ENCODE measurements around the gene TEF.
A peak's percentile ranks its signal among the peaks of the same experiment; 100 is the strongest.

The TEF gene, protein sequence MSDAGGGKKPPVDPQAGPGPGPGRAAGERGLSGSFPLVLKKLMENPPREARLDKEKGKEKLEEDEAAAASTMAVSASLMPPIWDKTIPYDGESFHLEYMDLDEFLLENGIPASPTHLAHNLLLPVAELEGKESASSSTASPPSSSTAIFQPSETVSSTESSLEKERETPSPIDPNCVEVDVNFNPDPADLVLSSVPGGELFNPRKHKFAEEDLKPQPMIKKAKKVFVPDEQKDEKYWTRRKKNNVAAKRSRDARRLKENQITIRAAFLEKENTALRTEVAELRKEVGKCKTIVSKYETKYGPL

DNA sequence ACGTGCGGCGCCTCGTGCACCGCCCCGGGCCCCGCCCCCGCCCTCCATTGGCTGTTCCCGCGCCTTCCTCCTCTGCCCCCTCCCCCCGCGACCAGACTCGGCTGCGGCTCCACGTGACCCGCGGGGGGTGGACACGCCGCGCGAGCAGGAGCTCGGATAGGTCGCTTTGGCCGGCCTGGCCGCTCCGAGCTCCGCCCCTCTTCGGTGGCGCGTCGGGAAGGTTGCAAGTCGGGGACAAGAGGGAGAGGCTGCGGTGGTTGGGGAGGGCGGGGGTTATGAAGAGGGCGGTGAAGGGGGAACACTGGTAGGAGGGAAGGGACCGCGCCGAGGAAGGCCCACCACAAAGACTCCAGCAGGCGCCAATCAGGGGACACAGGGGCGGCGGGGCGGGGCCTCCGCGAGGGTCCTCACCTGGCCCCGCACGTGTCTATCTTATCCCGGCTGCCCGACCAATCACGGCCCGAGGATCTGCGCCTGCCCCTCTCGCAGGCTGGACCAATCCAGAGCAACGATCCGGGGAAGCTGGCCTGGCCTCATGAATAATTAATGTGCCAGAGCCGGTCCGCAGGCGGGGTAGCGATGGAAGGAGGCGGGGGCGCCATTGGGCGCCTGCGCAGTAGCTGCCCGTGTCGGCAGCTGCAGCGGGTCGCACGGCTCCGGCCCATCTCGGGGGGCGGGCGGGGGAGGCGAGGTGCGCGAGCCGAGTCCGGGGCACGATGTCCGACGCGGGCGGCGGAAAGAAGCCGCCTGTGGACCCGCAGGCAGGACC is at the start of gene TEF:
TSS of gene TEF (plus strand) at position 614 of the 769 bp plus-strand sequence. CDS start at position 717, 103 bp downstream.
- peak; percentile 91 for DNase-seq (ENCODE audit: low read depth)

DNA sequence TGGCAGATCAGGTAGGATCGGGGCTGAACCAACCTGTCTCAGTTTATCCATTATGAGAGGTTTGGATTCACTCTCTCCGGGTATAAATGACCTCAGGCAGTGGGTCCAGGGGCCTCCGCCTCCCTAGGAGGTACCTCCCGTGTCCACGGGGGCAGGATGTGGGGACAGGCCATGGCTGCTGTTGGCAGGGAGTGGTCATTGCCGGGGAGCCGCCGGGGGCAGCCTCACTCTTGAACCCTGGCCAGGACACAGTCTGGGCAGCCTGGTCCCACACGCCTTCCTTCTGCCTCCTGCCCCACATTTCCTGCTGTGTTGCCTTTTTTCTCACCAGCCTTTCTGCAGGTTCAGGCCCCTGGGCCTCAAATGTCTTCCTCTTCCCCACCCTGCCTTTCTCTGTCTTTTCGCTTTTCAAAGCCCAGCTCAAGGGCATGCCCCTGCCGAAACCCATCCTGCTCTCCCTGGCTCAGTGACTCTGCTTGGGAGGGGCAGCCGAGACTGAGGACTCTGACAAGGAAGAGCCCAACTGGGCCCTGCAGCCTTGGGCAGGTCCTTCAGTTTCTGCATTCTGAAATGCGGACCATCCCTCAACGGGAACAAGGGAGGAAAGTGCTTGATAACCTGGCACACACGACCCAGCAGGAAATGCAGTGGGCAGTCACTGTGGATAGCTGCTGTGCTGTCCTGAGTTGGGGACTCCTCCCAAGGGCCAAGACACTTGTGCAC is 49.4 kb upstream of the TEF start:
- DNase-seq (ENCODE audit: low read depth), result no peak

DNA sequence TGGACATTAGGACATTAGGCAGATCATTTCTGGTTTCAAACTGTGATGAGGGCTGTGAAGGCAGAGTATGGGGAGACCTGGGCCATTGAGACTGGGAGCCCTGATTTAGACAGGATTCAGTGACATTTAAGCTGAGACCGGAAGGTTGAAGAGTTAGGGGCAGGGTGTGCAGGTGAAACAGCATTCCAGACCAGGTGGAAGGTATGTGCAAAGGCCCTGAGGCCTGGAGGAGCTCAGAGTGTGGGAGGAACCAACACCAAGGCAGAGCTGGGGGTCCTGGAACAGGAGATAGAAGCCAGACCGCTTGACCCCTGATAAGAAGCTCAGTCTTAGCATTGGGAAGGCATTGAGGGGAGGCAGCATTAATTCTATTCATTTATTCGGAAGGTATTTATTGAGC is 47.9 kb upstream of the TEF start:
- DNase-seq (ENCODE audit: low read depth), result no peak

DNA sequence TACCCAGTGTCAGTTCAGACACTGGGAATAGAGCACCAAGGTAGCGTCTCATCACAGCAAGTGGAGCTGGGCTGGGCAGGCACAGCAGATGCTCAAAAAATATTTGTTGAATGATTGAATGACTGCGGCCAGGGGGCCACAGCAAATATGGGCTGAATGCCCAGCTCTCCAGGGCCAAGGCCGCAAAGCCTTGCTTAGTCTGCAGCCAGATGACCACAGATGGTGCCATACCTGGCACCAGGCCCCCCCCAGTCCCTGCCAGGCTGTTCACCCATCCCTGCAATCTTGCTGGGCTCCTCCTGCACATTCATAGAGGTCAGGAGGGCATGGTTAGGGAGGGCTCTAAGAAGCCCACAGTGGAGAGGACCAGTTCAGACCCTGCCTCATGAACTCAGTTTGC is 47.5 kb upstream of the TEF start:
- DNase-seq (ENCODE audit: low read depth), result no peak

DNA sequence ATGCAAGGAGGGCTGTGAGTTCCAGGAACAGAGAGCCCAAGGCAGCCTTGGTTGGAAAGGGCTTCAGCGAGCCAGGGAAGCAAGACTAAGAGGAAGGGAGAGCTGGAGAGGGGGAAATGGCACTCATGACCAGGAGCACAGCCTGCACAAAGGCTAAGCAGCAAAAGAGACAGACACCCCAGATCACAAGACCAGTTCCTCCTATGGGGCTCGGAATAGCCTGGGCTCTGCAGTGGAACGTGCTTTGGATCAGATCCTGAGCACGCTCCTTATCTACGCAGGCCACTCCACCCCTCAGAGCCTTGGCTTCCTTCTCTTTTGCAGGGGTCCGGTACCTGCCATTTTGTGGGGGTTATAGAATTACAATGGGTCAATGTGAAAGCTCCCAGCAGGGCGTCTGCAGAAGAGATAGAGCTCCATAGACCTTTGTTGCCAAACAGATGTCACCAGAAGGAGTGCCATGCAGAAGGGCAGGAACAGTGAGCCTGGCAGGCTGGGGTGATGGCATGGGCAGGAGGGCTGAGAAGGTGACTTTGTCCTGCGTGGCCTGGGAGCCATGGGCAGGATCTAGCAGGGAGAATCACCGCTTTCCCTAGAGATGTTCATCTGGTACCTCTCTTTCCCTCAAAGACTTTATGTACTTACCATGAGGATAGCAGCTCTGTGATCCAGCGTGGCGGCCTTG is 46.6 kb upstream of the TEF start:
- DNase-seq (ENCODE audit: low read depth), result no peak

DNA sequence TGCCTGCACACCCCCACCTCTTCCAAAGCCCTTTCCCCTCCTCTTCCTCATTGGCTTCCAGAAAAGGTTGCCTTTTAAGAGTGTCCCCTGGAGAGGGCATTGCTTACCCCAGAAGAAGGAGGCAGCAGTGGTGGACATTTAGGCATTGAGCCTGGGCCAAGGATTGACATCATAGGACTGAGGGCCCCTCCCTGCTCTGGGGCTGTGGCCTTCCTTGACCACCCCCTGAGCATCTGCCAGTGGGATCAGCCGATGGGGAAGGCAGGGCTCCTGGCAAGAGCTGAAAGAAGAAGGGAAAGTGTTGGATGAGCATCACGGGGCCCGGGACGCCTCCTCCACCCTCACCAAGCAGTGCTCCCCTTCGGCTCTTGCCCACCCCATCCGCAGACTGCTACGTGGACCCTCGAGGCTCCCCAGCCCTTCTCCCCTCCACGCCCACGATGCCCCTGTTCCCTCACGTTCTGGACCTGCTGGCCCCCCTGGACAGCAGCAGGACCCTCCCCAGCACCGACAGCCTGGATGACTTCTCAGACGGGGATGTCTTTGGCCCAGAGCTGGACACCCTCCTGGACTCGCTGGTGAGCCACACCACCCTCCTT is 43.0 kb upstream of the TEF start:
- no peak for DNase-seq (ENCODE audit: low read depth)

DNA sequence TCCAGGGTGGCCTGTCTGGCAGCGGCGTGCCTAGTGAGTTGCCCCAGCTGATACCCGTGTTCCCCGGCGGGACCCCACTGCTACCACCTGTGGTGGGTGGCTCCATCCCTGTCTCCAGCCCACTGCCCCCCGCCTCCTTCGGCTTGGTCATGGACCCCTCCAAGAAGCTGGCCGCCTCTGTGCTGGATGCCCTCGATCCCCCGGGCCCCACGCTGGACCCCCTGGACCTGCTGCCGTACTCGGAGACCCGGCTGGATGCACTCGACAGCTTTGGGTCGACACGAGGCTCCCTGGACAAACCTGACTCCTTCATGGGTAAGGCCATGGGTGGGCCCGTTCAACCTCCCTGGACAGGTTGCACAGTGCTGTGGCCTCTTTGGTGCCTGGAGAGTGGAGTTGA is 41.9 kb upstream of the TEF start:
- no peak for DNase-seq (ENCODE audit: low read depth)

DNA sequence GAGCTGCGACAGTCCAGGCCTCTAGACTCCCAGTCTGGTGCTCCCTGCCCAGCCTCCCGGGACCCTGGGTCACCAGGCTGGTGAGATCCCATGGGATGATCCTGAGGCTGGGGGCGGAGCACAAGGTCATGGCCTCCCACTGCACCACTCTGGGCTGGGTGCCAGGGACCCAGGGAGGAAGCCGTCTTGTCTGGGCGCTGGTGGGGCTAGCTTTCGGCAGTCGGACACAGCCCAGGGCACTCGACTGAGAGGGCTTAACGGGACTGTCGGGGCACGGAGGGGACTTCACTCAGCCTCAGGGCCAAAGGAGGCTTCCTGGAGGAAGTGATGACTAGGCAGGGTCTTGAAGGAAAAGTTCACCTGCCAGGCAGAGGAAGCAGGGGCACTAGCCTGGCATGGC is 41.4 kb upstream of the TEF start:
- no peak for DNase-seq (ENCODE audit: low read depth)

DNA sequence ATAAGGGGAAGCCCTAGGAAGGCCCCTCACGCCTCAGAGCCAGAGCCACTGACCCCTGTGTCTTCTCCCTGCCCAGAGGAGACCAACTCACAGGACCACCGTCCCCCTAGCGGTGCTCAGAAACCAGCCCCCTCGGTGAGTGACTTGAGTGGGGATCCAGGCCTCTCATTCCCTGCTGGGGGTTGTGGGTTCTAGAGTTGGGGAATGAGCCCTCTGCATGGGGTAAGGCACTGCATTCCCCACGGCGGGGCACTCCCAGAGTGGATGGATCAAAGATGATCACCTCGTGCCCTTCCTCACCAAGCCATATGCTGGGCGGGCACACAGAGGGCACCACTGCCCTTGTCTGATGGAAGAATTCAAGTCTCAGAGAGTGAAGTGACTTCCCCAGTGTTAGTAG is 40.7 kb upstream of the TEF start:
- no peak for DNase-seq (ENCODE audit: low read depth)

DNA sequence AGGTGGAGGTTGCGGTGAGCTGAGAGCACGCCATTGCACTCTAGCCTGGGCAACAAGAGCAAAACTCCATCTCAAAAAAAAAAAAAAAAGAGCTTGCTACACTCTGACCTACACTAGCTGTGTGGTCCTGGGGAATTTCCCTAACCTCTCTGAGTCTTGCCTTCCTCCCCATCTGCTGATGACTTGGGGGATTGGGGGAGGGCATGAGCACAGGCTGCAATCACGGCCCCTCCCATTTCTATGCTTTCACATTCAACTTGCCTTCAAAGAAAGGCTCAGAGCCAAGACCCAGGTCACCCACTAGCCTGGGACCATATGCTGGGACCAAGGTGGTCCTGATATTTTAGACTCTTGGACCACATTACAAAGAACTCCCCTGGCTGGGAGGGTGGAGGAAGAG is 39.8 kb upstream of the TEF start:
- DNase-seq (ENCODE audit: low read depth), result no peak

DNA sequence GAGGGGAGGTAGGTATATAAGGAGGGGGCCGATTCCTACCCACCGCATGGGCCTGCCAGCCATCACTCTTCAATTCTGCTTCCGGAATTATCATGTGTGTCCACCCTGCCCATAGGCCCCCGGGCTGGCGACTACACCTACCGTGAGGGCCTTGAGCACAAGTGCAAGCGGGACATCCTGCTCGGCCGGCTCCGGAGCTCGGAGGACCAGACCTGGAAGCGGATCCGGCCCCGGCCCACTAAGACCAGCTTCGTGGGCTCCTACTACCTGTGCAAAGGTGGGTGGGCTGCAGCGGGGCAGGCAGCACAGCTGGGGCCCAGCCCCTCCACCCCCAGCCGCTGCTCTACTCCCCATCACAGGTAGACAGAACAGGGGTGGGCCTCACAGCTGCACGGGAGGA is 38.4 kb upstream of the TEF start:
- DNase-seq (ENCODE audit: low read depth), result no peak

DNA sequence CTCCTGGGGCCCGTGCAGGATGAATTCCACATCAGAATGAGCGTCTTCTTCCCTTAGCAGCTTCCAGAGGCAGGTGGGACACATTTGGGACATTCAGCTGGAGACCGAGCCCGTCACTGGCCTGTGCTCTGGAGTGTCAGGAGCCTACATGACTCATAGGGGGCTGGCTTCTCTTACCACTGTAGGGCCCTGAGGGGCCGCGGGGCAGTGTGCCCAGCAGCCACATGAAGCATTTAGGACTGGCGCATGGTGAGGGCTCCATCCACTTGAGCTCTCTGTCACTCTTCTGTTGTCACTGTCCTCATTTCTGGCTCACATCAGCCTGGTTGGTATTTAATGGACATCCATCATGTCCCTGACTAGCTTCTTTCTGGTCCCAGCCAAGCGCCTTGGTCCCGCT is 38.0 kb upstream of the TEF start:
- no peak for DNase-seq (ENCODE audit: low read depth)

DNA sequence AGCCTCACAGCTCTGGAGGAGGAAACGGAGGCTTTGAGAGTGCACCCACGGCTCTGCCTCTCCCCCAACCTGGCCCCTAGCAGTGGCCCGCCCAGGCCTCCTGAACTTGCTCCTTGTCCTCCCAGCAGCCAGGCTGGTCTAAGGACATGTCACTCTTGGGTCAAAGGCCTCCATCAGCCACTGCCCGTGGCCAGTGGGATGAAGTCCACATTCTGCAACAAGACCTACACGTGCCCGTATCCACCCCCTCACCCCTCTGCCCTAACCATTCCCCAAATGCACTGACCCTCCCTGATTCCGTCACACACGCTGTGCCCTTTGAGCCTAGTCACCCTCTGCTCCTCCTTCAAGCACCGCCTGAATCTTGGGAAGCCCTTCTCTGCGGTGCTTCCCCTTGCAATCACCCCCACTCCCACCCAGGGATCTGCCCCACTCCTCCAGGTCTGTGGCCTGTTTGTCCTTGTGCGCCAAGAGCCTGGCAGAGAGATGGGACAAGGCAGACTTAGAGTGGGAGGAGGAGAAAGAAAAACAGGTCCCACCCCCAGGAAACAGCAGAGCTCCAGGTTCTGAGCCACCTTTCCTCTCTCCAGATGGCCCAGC is 37.5 kb upstream of the TEF start:
- DNase-seq (ENCODE audit: low read depth), result no peak

DNA sequence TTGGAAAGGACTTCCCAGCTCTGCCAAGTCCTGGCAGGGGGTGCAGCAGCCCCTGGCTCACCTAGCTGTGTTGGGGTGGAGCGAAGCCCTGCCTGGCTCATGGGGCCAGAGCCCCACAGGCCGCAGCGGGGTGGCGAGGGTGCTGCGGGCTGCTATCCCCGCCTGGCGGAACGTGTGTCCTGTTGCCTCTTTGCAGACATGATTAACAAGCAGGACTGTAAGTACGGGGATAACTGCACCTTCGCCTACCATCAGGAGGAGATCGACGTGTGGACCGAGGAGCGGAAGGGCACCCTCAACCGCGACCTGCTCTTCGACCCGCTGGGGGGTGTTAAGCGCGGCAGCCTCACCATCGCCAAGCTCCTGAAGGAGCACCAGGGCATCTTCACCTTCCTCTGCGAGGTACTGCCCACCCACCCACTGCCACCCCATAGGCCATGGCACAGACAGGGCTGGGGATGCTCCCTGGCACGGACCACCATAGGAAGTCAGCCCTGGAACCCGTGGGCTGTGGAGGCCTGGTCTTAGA is 35.9 kb upstream of the TEF start:
- no peak for DNase-seq (ENCODE audit: low read depth)

DNA sequence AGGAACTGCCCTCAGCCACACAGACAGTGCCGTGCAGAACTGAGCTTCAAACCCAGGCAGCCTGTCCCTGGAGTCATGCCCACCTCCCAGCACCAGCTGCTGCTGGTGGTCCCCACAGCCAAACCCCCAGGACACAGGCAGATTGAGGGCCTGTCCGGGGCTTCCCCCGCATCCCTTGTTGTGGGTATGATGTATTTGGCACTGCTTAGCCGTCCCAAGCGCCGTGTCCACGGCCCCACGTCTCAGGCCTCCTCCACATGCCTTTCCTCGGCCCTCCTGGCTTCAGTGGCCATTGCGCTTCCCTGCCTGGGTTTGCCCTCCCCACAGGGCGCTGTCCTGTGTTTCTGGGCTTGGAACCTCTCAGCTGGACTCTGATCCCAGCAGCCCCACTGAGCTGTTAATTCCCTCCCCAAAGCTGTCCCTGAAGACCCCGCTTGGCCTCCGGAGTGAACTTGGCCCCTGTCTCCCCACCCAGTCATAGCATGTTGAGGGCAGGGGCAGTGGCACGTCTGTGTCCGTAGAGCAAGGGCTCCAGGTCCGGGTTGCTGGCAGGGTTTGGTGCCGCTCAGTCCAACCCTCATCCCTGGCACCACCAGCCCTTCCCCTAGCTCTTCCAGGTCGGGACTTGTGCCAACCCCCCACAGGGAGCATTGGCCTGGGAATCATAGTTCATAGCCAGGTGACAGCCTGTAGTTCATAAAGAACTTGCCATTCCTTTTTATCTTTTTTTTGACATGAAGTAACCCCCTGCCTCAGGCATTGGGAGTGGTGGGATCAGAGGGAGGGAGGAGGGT is 34.5 kb upstream of the TEF start:
- DNase-seq (ENCODE audit: low read depth), result no peak

DNA sequence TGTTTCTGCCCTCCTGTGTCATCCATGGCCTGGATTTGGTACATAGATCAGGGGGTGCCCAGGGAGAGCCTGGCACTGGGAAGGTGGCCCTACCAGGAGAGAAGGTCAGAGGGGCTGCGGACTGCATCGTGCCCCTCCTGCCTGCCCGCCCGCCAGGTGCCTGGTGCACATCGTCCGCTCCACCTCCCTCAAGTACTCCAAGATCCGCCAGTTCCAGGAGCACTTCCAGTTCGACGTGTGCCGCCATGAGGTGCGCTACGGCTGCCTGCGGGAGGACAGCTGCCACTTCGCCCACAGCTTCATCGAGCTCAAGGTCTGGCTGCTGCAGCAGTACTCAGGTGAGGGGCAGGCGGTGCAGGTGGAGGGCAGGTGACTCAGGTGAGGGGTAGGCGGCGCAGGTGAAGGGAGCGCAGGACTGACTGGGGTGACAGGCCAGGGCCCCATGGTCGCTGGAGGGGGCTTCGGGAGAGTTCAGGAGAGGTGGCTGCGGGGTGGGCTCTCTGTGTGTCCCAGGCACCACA is 32.7 kb upstream of the TEF start:
- no peak for DNase-seq (ENCODE audit: low read depth)

DNA sequence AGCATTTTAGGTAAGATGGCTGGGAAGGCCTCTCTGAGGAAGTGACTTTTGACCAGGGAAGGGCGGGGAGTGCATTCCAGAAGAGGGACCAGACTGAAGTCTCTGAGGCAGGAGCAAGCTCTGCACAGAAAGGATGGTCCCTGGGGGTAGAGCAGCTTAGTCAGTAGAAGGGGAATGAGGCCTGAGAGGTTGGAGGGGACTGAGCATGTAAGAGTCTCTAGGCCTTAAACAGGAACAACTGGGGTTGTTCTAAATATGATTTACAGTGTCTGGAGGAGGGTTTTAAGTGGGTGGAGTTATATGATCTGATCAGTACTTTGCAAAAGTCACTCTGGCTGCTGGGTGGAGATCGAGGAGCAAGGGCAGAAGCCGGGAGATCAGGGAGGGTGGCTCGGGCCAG is 31.7 kb upstream of the TEF start:
- DNase-seq (ENCODE audit: low read depth), result no peak

DNA sequence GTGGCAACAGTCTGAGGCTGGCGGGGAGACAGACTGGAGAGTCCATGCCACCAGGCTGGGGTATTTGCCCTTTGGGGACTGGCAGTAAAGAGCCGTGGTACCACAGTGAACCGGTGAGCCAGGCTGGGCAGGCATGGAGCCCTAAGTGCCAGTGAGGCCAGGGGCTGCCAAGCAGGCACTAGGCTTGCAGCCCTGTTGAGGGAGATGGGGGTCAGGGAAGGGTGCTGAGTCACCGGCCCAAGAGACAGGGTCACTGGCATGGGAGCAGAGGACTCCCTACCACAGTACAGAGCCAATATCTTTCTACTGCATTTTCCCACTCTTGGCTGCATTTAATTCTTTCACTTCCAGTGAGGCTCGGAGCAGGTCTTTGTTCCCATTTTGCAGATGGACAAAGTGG is 30.7 kb upstream of the TEF start:
- DNase-seq (ENCODE audit: low read depth), result no peak

DNA sequence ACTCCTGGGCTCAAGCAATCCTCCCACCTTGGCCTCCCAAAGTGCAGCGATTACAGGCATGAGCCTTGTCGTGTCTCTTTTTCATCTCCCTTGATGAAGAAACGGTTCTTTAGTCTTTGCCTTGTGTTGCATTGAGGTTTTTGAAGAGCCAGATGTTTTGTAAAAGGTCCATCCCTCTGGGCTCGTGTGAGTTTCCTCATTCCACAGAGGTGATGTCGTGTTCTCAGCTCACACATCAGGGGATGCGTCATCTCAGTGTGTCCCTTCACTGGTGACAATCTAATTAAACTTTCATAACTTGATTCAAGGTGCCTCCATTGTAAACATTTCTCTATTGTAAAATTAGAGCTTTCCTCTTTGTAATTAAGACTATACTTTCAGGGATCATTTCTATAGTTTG is 29.7 kb upstream of the TEF start:
- DNase-seq (ENCODE audit: low read depth), result no peak

DNA sequence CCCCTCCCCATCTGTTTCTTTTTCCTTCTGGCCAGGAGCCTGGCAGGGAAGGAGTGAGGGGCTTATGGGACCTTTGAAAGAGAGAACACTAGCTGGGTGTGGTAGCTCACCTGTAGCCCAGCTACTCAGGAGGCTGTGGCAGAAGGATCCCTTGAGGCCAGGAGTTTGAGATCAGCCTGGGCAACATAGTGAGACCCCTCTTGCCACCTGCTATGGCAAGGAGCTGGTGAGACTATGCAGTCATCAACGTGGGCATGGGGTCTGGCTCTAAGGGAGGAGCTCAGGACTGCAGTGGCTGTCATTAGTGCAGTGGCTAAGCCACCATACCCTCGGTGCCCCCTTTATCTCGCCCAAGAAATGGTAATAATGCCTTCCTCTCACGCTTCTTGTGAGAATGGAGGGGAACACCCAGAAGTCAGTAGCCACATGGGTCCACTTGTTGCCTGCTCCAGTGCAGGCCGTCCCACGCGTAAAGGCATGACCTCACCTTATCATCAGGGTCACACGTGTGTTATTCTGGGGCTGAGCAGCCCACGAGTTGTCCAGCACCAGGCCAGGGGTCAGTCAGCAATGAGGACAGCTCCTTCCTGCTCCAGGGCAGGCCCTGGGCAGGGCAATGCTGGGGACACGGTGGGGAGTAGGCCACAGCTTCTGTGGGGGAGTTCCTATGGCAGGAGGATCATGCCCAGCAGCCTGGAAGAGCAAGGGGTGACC is 27.7 kb upstream of the TEF start:
- DNase-seq (ENCODE audit: low read depth), result no peak

Data from stimulated activated CD8-positive, alpha-beta memory T cell treated with anti-CD3 and anti-CD28 coated beads, Interleukin-7, amount 100 ng/mL, for 24 hours (primary cell).